CD4-positive, alpha-beta T cell (primary cell): ENCODE results near the gene HNRNPA0. TPM values are rescaled to one million over a fixed set of nuclear protein-coding genes. Genes with fewer than 3 reads are reported as not detected.

Experiments used
- ATAC-seq: fragments of 200-7000 bp; cut with Tn5 transposase; one replicate; pipeline ENCODE4 v1.10.0; 2022; ENCODE audit warnings: mild to moderate bottlenecking; ENCODE audit not compliant: poor library complexity
- CTCF ChIA-PET: fragments of 350-600 bp; sonication (Branson Sonifier 250); formaldehyde crosslinking; loops from one replicate; lab custom pipeline; 2021; ENCODE audit warnings: antibody characterized with exemption, inconsistent platforms; lab: Charles Lee
- POLR2A ChIA-PET: fragments of 350-600 bp; sonication (Branson Sonifier 250); formaldehyde crosslinking; loops from one replicate; lab custom pipeline; 2021; ENCODE audit warnings: antibody characterized with exemption, inconsistent platforms; lab: Charles Lee
- DNase-seq, 14 experiments: peaks; one replicate each; pipeline ENCODE4 v3.0.0-alpha.2; 2013 to 2020; ENCODE audit warnings: mixed read lengths in 2 of 14
- H3K27ac ChIP-seq, 2 donors: one replicate each; pipeline versions ENCODE4 v1.5.1 to v1.7.0; 2013; ENCODE audit warnings: low read length in 2 of 2, low read depth in 1 of 2, mild to moderate bottlenecking in 1 of 2
- H3K27me3 ChIP-seq, 2 experiments: 1 replicate in 1 of 2; 2 replicates in 1 of 2; pipeline versions ENCODE4 v1.6.1 to v1.7.0; 2013; ENCODE audit warnings: low read length in 2 of 2, control low read depth in 1 of 2, mild to moderate bottlenecking in 1 of 2, moderate library complexity in 1 of 2; ENCODE audit not compliant: insufficient read depth in 2 of 2, control insufficient read depth in 1 of 2
- H3K36me3 ChIP-seq: one replicate; pipeline ENCODE4 v1.6.1; 2013; ENCODE audit warnings: low read length, control low read depth; ENCODE audit not compliant: insufficient read depth
- H3K4me1 ChIP-seq: one replicate; pipeline ENCODE4 v1.6.1; 2013; ENCODE audit warnings: low read length, control low read depth; ENCODE audit not compliant: insufficient read depth
- H3K4me3 ChIP-seq: one replicate; pipeline ENCODE4 v1.5.1; 2013; ENCODE audit warnings: mild to moderate bottlenecking, low read length, moderate library complexity
- H3K9me3 ChIP-seq, 2 experiments: 1 replicate in 1 of 2; 2 replicates in 1 of 2; pipeline versions ENCODE4 v1.6.1 to v1.7.0; 2013; ENCODE audit warnings: low read length in 2 of 2, mild to moderate bottlenecking in 2 of 2, control low read depth in 1 of 2, moderate library complexity in 1 of 2; ENCODE audit not compliant: control insufficient read depth in 1 of 2, insufficient read depth in 1 of 2
- H3K27ac Mint-ChIP-seq: one replicate; pipeline ENCODE4 v1.8.0; 2020; ENCODE audit warnings: mixed read lengths
- H3K27me3 Mint-ChIP-seq: one replicate; pipeline ENCODE4 v1.8.0; 2021; ENCODE audit warnings: mixed read lengths
- H3K36me3 Mint-ChIP-seq: one replicate; pipeline ENCODE4 v1.8.0; 2021; ENCODE audit warnings: low read depth, mixed read lengths
- H3K4me1 Mint-ChIP-seq: one replicate; pipeline ENCODE4 v1.8.0; 2021; ENCODE audit warnings: low read depth, mixed read lengths
- H3K4me3 Mint-ChIP-seq: one replicate; pipeline ENCODE4 v1.8.0; 2020; ENCODE audit warnings: mild to moderate bottlenecking, mixed read lengths
- H3K9me3 Mint-ChIP-seq: one replicate; pipeline ENCODE4 v1.8.0; 2020; ENCODE audit warnings: mixed read lengths
- CTCF ChIP-seq: fragments of 200-600 bp; IDR thresholded peaks from one replicate; pipeline ENCODE4 v1.8.0; 2022; ENCODE audit warnings: antibody characterized with exemption, mild to moderate bottlenecking
- intact Hi-C, 2 experiments: fragments of 100-400 bp; cut with DNase I in 1 of 2; cut with micrococcal nuclease in 1 of 2; formaldehyde crosslinking; loops; one replicate each; pipeline versions ENCODE4 v1.15.1 to v1.9.0; 2023 to 2025; cut with DNase I, micrococcal nuclease
- total RNA-seq, 174 experiments: library from RNA in 2 of 174; stranded (reverse) in 2 of 174; gene quantifications; one replicate each; pipeline ENCODE4 v1.2.3 and lab custom pipeline; 2021 to 2026

The HNRNPA0 gene
- total RNA-seq, 2 experiments from 2014 or later, result 52.7 to 53.2 TPM

GRCh38 chr5:137800700-137801411 is 46.7 kb upstream of the HNRNPA0 start:
- no peak overlapping the region for H3K4me3 Mint-ChIP-seq
- H3K9me3 Mint-ChIP-seq, result no peaks in the 10 kb centered on the region
- H3K27me3 Mint-ChIP-seq, result no peaks in the 10 kb centered on the region
- Histone ChIP-seq H3K9me3 (no peaks in the 10 kb centered on the region), H3K27me3 (no peaks in the 10 kb centered on the region), H3K27ac (no peak overlapping the region), H3K4me1 (no peaks in the 10 kb centered on the region), H3K36me3 (no peaks in the 10 kb centered on the region), H3K4me3 (no peak overlapping the region)
- intact Hi-C loops, result no loop called here
- no peak for TF ChIP-seq CTCF
- ChIA-PET CTCF (interaction anchor here (1.8 kb wide), 1 partner anchor 11 kb away, joined by 4 read pairs; no protein-coding TSS in a partner anchor), POLR2A (no interaction called here)
- no peak for ATAC-seq
- H3K27ac Mint-ChIP-seq, result no peak overlapping the region
- no peaks in the 10 kb centered on the region for H3K36me3 Mint-ChIP-seq
- DNase-seq, result no peak
- H3K4me1 Mint-ChIP-seq, result no peaks in the 10 kb centered on the region

- TF ChIP-seq CTCF, result no peak
- H3K4me1 ChIP-seq, result no peaks in the 10 kb centered on the region
- no peaks in the 10 kb centered on the region for H3K27me3 Mint-ChIP-seq
- no peaks in the 10 kb centered on the region for H3K27me3 ChIP-seq
- DNase-seq, result no peak
- no peaks in the 10 kb centered on the region for H3K36me3 Mint-ChIP-seq
- H3K9me3 ChIP-seq, result no peaks in the 10 kb centered on the region
- POLR2A ChIA-PET, result no interaction called here
- H3K4me1 Mint-ChIP-seq, result no peaks in the 10 kb centered on the region
- H3K4me3 ChIP-seq, result no peak overlapping the region
- CTCF ChIA-PET, result no interaction called here
- intact Hi-C loops, result no loop called here
- no peaks in the 10 kb centered on the region for H3K36me3 ChIP-seq
- H3K9me3 Mint-ChIP-seq, result no peaks in the 10 kb centered on the region
- ATAC-seq, result no peak
- no peak overlapping the region for H3K4me3 Mint-ChIP-seq
- H3K27ac ChIP-seq, result no peak overlapping the region
- H3K27ac Mint-ChIP-seq, result no peak overlapping the region
These were observed 42.1 kb upstream of the HNRNPA0 start for GRCh38 chr5:137796279-137796678.

GRCh38 chr5:137794863-137795262 is 40.7 kb upstream of the HNRNPA0 start:
- no peak for DNase-seq
- Histone ChIP-seq H3K36me3 (no peaks in the 10 kb centered on the region), H3K4me1 (no peaks in the 10 kb centered on the region), H3K27ac (no peak overlapping the region), H3K9me3 (no peaks in the 10 kb centered on the region), H3K4me3 (no peak overlapping the region), H3K27me3 (no peaks in the 10 kb centered on the region)
- ATAC-seq, result no peak
- Mint-ChIP-seq H3K4me1 (no peaks in the 10 kb centered on the region), H3K4me3 (no peak overlapping the region), H3K27me3 (no peaks in the 10 kb centered on the region), H3K27ac (no peak overlapping the region), H3K9me3 (no peaks in the 10 kb centered on the region), H3K36me3 (no peaks in the 10 kb centered on the region)
- ChIA-PET POLR2A (no interaction called here), CTCF (interaction anchor here (1.3 kb wide), 1 partner anchor 16 kb away, joined by 3 read pairs; no protein-coding TSS in a partner anchor)
- intact Hi-C loops, result no loop called here
- TF ChIP-seq CTCF, result no peak
